Memory B cell (primary cell): ENCODE results near the gene TBC1D14.

Source experiments
- ATAC-seq: fragments of 150-1000 bp; cut with Tn5 transposase; 2 replicates; pipeline ENCODE4 v1.10.0; 2021; ENCODE audit warnings: low read depth, mild to moderate bottlenecking, moderate library complexity
- DNase-seq, 2 donors: peaks; one replicate each; pipeline ENCODE4 v3.0.0; 2022; ENCODE audit warnings: low spot score in 2 of 2
- H3K27ac Mint-ChIP-seq: one replicate; pipeline ENCODE4 v1.8.0; 2022; ENCODE audit warnings: mild to moderate bottlenecking, moderate library complexity, mixed read lengths
- H3K27me3 Mint-ChIP-seq: one replicate; pipeline ENCODE4 v1.8.0; 2022; ENCODE audit warnings: mixed read lengths
- H3K36me3 Mint-ChIP-seq: one replicate; pipeline ENCODE4 v1.8.0; 2022; ENCODE audit warnings: mild to moderate bottlenecking, mixed read lengths
- H3K4me1 Mint-ChIP-seq: one replicate; pipeline ENCODE4 v1.8.0; 2022; ENCODE audit warnings: mixed read lengths
- H3K4me3 Mint-ChIP-seq: one replicate; pipeline ENCODE4 v1.8.0; 2022; ENCODE audit warnings: mild to moderate bottlenecking, moderate library complexity, mixed read lengths
- H3K9me3 Mint-ChIP-seq: one replicate; pipeline ENCODE4 v1.8.0; 2022; ENCODE audit warnings: mixed read lengths

TBC1D14 gene

DNA sequence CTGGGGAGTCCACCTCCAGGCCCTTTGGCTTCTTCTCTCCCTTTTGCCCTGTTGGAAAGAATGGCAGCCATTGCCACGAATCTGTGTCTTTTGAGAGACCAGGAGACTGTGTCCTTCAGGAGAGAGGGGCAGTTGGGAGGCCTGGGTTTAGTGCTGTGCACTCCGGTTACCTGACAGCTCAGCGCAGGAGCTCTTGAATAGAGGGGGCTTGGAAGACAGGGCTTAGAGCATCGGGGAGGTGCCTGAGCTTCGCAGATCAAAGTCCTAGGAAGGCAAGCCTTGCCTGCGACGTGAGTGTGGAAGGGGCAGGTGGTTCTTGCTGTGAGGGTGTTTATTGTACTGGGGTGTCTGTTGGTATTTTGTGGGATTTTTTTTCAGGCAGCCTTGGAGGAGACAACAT lies 91.6 kb downstream of the TBC1D14 start:
- Mint-ChIP-seq H3K4me1 (peaks cover 4% of the 10 kb centered on the region), H3K9me3 (no peaks in the 10 kb centered on the region), H3K27ac (peak overlapping the region; percentile 73), H3K36me3 (peaks cover 36% of the 10 kb centered on the region), H3K27me3 (no peaks in the 10 kb centered on the region), H3K4me3 (no peak overlapping the region)
- ATAC-seq = no peak
- DNase-seq = no peak

DNA sequence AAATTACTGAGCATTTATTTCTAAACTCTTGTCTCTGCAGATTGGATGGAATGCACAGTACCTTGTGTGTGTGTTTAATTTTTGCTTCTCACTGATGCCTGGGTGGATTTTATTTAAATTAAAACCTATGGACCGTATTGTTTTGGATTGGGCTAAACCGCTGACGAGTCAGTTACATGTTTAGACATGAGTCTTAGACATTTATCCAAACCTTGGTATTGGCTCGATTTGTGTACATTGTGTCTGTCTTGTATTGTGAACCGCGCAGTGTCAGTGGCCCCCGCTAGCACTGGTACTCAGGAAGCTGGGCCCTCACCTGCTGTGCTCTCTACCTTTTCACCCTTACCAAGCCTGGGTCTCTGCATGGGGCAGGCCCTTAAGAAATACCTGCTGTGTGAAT lies 92.7 kb downstream of the TBC1D14 start:
- Mint-ChIP-seq H3K36me3 (peaks cover 36% of the 10 kb centered on the region), H3K27ac (no peak overlapping the region), H3K27me3 (no peaks in the 10 kb centered on the region), H3K9me3 (no peaks in the 10 kb centered on the region), H3K4me3 (no peak overlapping the region), H3K4me1 (peaks cover 4% of the 10 kb centered on the region)
- DNase-seq = no peak
- ATAC-seq = no peak

DNA sequence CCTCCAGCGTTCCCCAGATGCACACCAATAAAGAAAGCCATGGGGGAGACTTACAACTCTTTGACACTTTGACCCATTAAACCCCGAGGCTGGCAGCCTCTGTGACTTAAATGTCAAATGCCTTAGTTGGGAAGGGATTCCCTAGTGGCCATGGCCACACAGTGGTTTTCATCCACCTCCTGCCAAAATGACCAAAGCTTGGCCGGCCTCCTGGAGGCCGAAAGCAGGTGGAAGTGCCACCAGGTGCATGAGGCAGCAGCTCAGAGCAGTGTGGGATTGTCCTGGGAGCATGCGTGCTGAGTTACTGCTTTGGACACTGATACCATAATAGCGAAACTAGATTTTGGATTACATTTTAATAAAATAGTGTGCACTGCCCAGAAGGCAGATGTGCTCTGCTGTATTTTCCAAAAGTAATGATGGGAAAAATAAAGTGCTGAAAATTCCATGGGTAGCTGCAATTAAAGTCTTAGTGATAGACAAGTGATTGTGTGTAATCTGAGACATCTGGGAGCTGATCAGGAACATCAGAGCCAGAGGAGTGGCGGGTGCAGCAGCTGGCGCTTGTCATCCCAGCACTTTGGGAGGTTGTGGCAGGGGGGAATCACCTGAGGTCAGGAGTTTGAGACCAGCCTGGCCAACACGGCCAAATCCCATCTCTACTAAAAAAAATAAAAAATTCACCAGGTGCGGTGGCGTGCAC lies 93.7 kb downstream of the TBC1D14 start:
- Mint-ChIP-seq H3K27ac (no peak overlapping the region), H3K36me3 (peaks cover 37% of the 10 kb centered on the region), H3K4me1 (peaks cover 4% of the 10 kb centered on the region), H3K4me3 (no peak overlapping the region), H3K9me3 (no peaks in the 10 kb centered on the region), H3K27me3 (no peaks in the 10 kb centered on the region)
- ATAC-seq (no peak), DNase-seq (no peak)

DNA sequence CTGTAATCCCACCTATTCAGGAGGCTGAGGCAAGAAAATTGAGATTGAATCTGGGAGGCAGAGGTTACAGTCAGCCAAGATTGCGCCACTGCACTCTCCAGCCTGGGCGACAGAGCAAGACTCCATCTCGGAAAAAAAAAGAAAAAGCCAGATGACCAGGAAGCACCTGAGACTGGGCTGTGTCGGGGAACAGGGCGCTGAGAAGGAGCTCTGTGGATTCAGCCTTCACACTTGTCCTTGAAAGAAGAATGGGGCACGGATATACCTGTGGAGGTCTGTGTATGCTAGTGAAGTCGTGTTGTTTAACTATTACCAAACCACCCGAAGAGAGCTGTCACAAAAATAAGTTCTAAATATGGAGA lies 94.2 kb downstream of the TBC1D14 start:
- H3K4me3 Mint-ChIP-seq = no peak overlapping the region
- H3K4me1 Mint-ChIP-seq = peaks cover 4% of the 10 kb centered on the region
- no peak overlapping the region for H3K27ac Mint-ChIP-seq
- ATAC-seq (no peak), DNase-seq (no peak)
- H3K27me3 Mint-ChIP-seq = no peaks in the 10 kb centered on the region
- H3K36me3 Mint-ChIP-seq = peaks cover 37% of the 10 kb centered on the region
- H3K9me3 Mint-ChIP-seq = no peaks in the 10 kb centered on the region

DNA sequence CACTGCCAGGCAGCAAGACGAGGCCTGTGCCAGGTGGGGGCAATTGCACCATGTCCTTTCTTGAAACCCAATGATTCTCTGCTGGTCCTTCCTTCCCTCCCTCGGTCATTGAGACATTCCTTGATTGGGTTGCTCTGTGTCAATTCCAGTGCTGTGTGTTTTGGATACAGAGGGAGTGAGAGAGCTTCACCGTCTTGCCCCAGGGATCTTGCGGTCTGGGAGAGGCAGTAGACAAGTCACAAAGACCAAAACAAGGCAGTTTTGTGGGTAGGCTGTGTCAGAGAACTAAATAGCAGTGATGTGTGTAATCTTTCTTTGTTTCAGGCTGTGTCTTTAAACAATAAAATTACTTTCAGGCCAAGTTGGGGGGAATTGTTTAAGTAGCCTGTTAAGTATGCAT lies 94.7 kb downstream of the TBC1D14 start:
- ATAC-seq (no peak), DNase-seq (no peak)
- Mint-ChIP-seq H3K36me3 (peaks cover 37% of the 10 kb centered on the region), H3K27me3 (no peaks in the 10 kb centered on the region), H3K4me3 (no peak overlapping the region), H3K4me1 (peaks cover 4% of the 10 kb centered on the region), H3K27ac (peak overlapping the region; percentile 19), H3K9me3 (no peaks in the 10 kb centered on the region)

DNA sequence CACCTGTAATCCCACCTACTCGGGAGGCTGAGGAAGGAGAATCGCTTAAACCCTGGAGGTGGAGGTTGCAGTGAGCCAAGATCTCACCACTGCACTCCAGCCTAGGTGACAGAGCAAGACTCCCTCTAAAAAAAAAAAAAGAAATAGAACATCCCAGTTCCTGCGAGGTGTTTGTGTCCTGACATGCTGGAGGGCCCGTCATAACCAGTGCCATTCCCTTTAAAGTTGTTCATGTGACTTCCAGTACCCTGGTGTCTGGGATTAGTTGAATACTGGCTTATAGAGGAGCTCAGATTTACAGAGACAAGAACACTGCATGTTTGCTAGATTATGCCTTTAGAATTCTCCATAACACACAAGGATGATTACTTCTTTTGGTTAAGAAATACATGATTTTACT lies 95.9 kb downstream of the TBC1D14 start:
- peaks cover 4% of the 10 kb centered on the region for H3K4me1 Mint-ChIP-seq
- no peak for ATAC-seq
- no peaks in the 10 kb centered on the region for H3K9me3 Mint-ChIP-seq
- peaks cover 38% of the 10 kb centered on the region for H3K36me3 Mint-ChIP-seq
- no peak for DNase-seq
- no peak overlapping the region for H3K4me3 Mint-ChIP-seq
- no peak overlapping the region for H3K27ac Mint-ChIP-seq
- no peaks in the 10 kb centered on the region for H3K27me3 Mint-ChIP-seq

DNA sequence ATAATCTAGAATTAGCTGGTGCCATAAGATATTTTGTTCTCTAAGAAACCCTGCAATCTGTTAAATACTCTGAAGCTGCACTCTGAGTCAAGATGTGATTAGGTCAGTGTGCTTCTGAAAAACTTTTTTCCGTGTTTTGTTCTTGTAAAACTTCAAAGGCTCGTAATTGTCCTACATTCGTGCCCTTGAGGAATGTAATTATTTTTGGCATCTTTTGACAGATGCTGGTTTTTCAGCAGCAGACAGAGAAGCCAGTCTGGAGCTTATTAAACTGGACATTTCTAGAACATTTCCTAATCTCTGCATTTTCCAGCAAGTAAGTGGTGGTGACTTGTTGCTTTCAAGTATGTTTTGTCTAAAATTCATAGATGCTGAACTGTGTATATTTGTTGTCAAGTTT lies 96.8 kb downstream of the TBC1D14 start:
- no peaks in the 10 kb centered on the region for H3K27me3 Mint-ChIP-seq
- no peak overlapping the region for H3K4me3 Mint-ChIP-seq
- H3K27ac Mint-ChIP-seq = peak overlapping the region; percentile 35
- H3K9me3 Mint-ChIP-seq = no peaks in the 10 kb centered on the region
- ATAC-seq (no peak), DNase-seq (no peak)
- H3K4me1 Mint-ChIP-seq = peaks cover 2% of the 10 kb centered on the region
- H3K36me3 Mint-ChIP-seq = peaks cover 37% of the 10 kb centered on the region

DNA sequence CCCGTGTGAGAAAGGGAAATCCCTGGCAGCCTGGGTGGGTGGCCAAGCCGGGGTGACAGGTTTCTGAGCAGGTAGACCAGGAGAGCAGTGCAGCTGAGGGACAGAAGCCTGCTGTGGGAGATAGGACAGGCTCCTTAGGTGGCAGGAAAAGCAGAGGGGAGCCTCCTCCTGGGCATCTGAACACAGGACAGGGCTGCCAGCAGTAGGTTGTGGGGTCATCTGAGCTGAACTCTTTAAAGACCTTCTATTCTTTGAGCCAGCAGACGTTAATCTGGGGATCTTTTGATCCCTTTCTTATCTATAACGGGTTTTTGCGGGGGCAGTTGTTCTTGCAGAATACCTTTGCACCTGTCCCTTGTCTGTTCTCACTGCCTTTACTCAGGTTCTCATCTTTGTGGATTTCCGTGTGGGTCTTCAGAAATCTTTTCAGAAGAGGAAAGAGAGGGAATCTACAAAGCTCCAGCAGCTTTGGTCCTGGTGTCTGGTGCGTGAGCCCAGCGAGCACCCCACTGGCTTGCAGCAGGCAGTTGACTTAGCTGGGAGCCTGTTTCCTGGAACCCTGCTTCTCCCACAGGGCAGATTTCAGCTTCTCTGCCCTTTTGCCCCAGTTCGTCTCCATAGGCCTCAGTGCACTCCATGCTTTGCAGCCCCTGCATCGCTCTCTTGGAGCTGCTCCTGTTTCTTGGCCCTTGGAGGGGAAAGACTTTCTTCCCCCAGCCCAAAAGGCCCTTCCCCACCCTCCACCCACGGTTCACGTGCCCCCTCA lies 97.7 kb downstream of the TBC1D14 start:
- Mint-ChIP-seq H3K27me3 (no peaks in the 10 kb centered on the region), H3K36me3 (peaks cover 32% of the 10 kb centered on the region)
- ATAC-seq = no peak

DNA sequence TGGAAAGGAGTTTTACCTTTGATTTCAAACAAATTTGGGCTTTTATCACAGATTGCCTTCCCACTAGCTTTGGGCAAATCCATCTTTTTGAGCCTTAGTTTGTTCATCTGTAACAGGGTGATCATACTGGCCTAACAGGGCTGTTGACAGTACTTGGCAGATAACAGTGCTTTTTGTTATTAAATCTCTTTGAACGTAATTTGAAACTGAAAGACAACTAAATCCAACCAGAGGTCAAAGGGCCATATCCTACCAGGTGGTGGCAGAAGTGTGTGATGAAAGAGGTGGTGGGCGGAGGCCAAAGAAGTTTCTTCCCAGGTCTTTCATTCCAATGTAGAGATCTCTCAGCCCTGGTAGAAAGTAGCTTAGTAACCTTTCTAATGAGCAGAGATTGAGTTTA lies 98.3 kb downstream of the TBC1D14 start:
- no peak for DNase-seq
- H3K36me3 Mint-ChIP-seq = peaks cover 32% of the 10 kb centered on the region
- peak overlapping the region; percentile 69 for H3K27ac Mint-ChIP-seq

More for the DNA sequence above, 97.7 kb downstream of the TBC1D14 start:
- peak overlapping the region; percentile 69 for H3K27ac Mint-ChIP-seq
- H3K4me3 Mint-ChIP-seq = no peak overlapping the region
- H3K9me3 Mint-ChIP-seq = no peaks in the 10 kb centered on the region
- no peaks in the 10 kb centered on the region for H3K4me1 Mint-ChIP-seq
- no peak for DNase-seq

DNA sequence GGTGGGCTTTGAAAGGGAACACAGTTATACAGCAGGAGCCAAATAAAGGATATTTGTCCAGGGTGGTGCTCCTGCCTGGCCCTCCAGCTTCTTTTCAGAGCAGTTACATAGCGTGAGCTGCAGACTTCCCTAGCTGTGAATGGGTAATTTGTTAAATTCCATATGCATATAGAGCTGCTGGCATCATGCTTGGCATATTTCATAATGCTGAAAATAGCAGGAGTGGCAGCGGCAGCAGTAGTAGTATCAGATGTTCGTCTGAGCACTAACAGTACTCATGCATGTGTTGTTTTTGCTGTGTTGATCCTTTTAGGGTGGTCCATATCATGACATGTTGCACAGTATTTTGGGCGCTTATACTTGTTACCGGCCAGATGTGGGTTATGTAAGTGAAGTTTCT lies 99.9 kb downstream of the TBC1D14 start:
- H3K36me3 Mint-ChIP-seq = peaks cover 32% of the 10 kb centered on the region
- H3K27ac Mint-ChIP-seq = no peak overlapping the region
- no peak for ATAC-seq

More for the DNA sequence above, 98.3 kb downstream of the TBC1D14 start:
- Mint-ChIP-seq H3K4me1 (peaks cover under 1% of the 10 kb centered on the region), H3K27me3 (no peaks in the 10 kb centered on the region), H3K4me3 (no peak overlapping the region), H3K9me3 (no peaks in the 10 kb centered on the region)
- ATAC-seq = no peak

DNA sequence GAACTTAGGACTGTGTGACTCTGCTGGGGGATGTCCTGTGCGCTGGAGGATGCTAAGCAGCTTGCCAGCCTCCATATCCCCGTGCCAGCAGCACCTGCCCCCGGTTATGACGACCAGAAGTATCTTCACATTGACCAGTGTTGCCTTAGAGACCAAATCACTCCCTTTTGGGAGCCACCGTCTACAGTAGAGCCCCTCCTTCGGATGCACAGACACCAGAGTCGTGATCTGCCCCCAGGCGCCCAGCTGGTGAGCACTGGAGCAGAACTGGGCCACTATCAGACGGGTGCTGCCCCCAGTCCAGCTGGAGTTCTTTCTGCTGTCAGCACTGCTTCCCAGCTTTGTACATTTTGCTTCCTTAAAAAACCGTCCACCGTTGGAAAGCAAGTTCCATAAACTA lies 103.5 kb downstream of the TBC1D14 start:
- Mint-ChIP-seq H3K4me1 (peaks cover 18% of the 10 kb centered on the region), H3K36me3 (peaks cover 35% of the 10 kb centered on the region), H3K4me3 (peak overlapping the region; percentile 21), H3K27me3 (no peaks in the 10 kb centered on the region), H3K27ac (peak overlapping the region; percentile 88), H3K9me3 (no peaks in the 10 kb centered on the region)
- ATAC-seq (peak; percentile 68), DNase-seq (peak in 1 of 2 donors; percentile 18)

More for the DNA sequence above, 99.9 kb downstream of the TBC1D14 start:
- Mint-ChIP-seq H3K4me3 (no peak overlapping the region), H3K4me1 (peaks cover 15% of the 10 kb centered on the region), H3K9me3 (no peaks in the 10 kb centered on the region), H3K27me3 (no peaks in the 10 kb centered on the region)
- no peak for DNase-seq

DNA sequence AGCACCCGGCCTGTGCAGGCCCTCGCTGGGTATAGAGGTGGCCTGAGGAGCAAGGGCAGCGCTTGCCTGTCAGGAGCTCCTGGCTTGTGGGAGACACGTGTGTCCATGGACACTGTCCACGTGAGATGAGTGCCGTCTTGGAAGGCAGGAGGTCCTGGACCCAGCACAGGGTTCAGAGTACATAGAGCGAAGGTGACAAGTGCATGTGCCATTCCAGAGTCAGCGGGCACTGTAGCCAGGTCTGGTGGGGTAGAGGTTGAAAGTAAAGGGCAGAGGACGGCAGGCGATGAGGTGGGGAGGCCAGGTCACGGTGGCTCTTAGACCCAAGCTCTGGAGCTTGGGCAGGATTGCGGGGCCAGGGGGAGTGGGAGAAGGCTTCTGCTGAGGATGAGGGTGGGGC lies 105.2 kb downstream of the TBC1D14 start:
- H3K27me3 Mint-ChIP-seq = no peaks in the 10 kb centered on the region
- no peak for ATAC-seq
- no peaks in the 10 kb centered on the region for H3K9me3 Mint-ChIP-seq
- DNase-seq = no peak
- no peak overlapping the region for H3K4me3 Mint-ChIP-seq
- peak overlapping the region; percentile 88 for H3K27ac Mint-ChIP-seq
- H3K36me3 Mint-ChIP-seq = peaks cover 27% of the 10 kb centered on the region
- peaks cover 18% of the 10 kb centered on the region for H3K4me1 Mint-ChIP-seq

DNA sequence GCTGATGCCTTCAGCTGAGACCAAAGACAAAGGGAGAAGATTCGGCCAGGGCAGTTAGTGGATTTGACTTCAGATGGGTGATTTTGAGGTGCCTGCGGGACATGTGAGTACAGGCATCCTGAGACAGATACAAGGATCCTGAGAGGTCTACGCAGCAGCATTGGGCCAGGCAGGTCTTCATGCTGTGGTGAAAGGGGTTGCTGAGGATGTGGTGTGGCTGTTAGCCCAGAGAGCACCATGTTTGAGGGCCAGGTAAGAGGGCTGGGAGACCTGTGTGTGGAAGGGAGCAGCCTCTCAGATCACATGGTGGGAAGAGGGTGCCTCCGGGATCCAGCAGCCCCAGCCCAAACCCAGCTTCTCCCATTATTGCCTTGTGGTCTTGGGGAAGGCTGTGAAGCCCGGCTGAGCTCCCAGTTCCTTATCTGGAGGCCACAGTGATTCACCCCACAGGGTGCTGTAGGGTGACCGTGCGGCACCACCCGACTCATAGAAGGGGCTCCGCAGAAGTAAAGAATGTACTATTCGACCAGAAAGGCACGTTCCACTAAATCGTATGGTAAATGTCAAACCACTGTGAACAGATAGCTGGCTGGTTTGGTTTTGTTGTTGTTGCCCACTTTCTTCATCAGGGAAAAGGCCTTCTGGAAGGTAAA lies 105.9 kb downstream of the TBC1D14 start:
- Mint-ChIP-seq H3K4me1 (peaks cover 18% of the 10 kb centered on the region), H3K4me3 (no peak overlapping the region), H3K36me3 (peaks cover 21% of the 10 kb centered on the region), H3K27ac (peak overlapping the region; percentile 88), H3K9me3 (no peaks in the 10 kb centered on the region), H3K27me3 (no peaks in the 10 kb centered on the region)
- ATAC-seq (no peak), DNase-seq (no peak)

DNA sequence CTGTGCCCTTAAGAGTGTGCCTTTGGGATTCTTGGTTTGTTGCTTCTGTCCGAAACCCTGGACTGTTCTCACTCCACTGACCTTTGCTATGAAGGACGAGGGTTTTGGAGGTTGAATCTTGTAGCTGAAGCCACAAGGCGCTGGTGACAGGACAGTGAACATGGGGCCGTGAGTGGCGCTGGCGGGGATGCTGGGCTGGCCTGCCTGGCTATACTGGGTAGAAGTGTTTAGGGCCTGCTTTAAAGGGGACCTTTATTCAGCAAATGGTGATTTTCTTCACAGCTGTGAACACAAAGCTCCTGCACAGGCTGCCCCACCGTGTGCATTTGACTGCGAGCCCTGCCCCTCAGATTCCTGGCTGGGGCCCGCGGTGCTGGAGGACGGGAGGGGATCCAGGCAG lies 106.5 kb downstream of the TBC1D14 start:
- H3K27me3 Mint-ChIP-seq = no peaks in the 10 kb centered on the region
- peaks cover 20% of the 10 kb centered on the region for H3K36me3 Mint-ChIP-seq
- H3K4me1 Mint-ChIP-seq = peaks cover 18% of the 10 kb centered on the region

More for the DNA sequence above, 106.5 kb downstream of the TBC1D14 start:
- Mint-ChIP-seq H3K4me3 (no peak overlapping the region), H3K9me3 (no peaks in the 10 kb centered on the region), H3K27ac (no peak overlapping the region)
- DNase-seq (no peak), ATAC-seq (no peak)
